GM12878 (cell line): ENCODE results near the gene TMED5. TPM values are rescaled to one million over a fixed set of nuclear protein-coding genes. Genes with fewer than 3 reads are reported as not detected.

Experiments used
- ATAC-seq: fragments of 200-7000 bp; cut with Tn5 transposase; 3 replicates; pipeline ENCODE4 v1.9.1; 2020; ENCODE audit warnings: mild to moderate bottlenecking, moderate library complexity
- BruUV-seq: library from RNA; stranded (reverse); fragments of 400-500 nt; replicated peaks from 2 replicates; lab custom pipeline; 2021; lab: Mats Ljungman, UMichigan
- CTCF ChIA-PET: fragments of 300-600 bp; sonication (Branson Sonifier 250); formaldehyde crosslinking; extraction: SDS; loops from one replicate; lab custom pipeline; 2021; ENCODE audit warnings: inconsistent platforms; lab: Yijun Ruan, JAX
- POLR2A ChIA-PET: fragments of 350-600 bp; formaldehyde crosslinking; extraction: SDS; loops from one replicate; lab custom pipeline; 2021; ENCODE audit warnings: inconsistent platforms; lab: Charles Lee
- RAD21 ChIA-PET: fragments of 300-600 bp; sonication (Branson Sonifier 250); formaldehyde crosslinking; loops from one replicate; lab custom pipeline; 2023; ENCODE audit warnings: antibody characterized with exemption; ENCODE audit not compliant: unreplicated experiment; lab: Charles Lee
- SMC1A ChIA-PET: fragments of 300-600 bp; sonication (Branson Sonifier 250); formaldehyde crosslinking; loops from one replicate; lab custom pipeline; 2023; ENCODE audit not compliant: unreplicated experiment, uncharacterized antibody; lab: Charles Lee
- DNase-seq: peaks from one replicate; pipeline ENCODE4 v3.0.0-alpha.2; 2011; ENCODE audit warnings: low read depth, low spot score
- FAIRE-seq: peaks from 3 replicates; lab custom pipeline; 2011; peaks lifted over from hg19 to GRCh38; lab: Jason Lieb, UNC
- H2AFZ ChIP-seq: 2 replicates; pipeline ENCODE4 v1.6.0; 2011; ENCODE audit warnings: low read depth, low read length, control low read depth; ENCODE audit not compliant: control insufficient read depth
- H3K27ac ChIP-seq: 2 replicates; pipeline ENCODE4 v1.5.1; 2011; ENCODE audit warnings: control low read depth; ENCODE audit not compliant: control insufficient read depth, insufficient read depth
- H3K27me3 ChIP-seq, 2 experiments: replicated peaks in 1 of 2; 2 replicates each; pipeline versions ENCODE4 v1.6.0 to v1.6.1; 2011; ENCODE audit warnings: low read length in 1 of 2; ENCODE audit not compliant: control insufficient read depth in 2 of 2, insufficient read depth in 2 of 2
- H3K36me3 ChIP-seq, 2 experiments: 2 replicates each; pipeline ENCODE4 v1.5.1; 2011; ENCODE audit warnings: low read length in 1 of 2; ENCODE audit not compliant: control insufficient read depth in 2 of 2, insufficient read depth in 2 of 2
- H3K4me1 ChIP-seq: 2 replicates; pipeline ENCODE4 v1.6.1; 2011; ENCODE audit warnings: mild to moderate bottlenecking, low read length, moderate library complexity, mixed read lengths; ENCODE audit not compliant: control insufficient read depth, insufficient read depth
- H3K4me2 ChIP-seq: 2 replicates; pipeline ENCODE4 v1.6.0; 2011; ENCODE audit warnings: control low read depth; ENCODE audit not compliant: control insufficient read depth, insufficient read depth
- H3K4me3 ChIP-seq: fragments of 200-600 bp; sonication (generic); 2 replicates; pipeline ENCODE4 v1.5.1; 2016
- H3K79me2 ChIP-seq: 2 replicates; pipeline ENCODE4 v1.6.0; 2011; ENCODE audit warnings: low read length; ENCODE audit not compliant: control insufficient read depth, insufficient read depth
- H3K9ac ChIP-seq: 2 replicates; pipeline ENCODE4 v1.8.0; 2011; ENCODE audit warnings: low read length, control low read depth, mixed read lengths; ENCODE audit not compliant: control insufficient read depth, insufficient read depth
- H3K9me3 ChIP-seq: replicated peaks from 3 replicates; pipeline ENCODE4 v1.5.1; 2011; ENCODE audit warnings: mild to moderate bottlenecking, low read length; ENCODE audit not compliant: control insufficient read depth, insufficient read depth
- H4K20me1 ChIP-seq: 2 replicates; pipeline ENCODE4 v1.6.0; 2011; ENCODE audit not compliant: control insufficient read depth, insufficient read depth
- CHD4 ChIP-seq: fragments of 200-600 bp; sonication (generic); IDR thresholded peaks from 2 replicates; pipeline ENCODE4 v1.6.1; 2016; ENCODE audit warnings: mild to moderate bottlenecking
- EP300 ChIP-seq, 2 experiments: fragments of 150-350 bp in 1 of 2; IDR thresholded peaks; 2 replicates each; pipeline ENCODE4 v1.6.1; 2011 to 2012; ENCODE audit warnings: low read depth in 2 of 2, low read length in 2 of 2, borderline replicate concordance in 1 of 2, improper control_type of control experiment in 1 of 2, inconsistent platforms in 1 of 2; ENCODE audit not compliant: control insufficient read depth in 1 of 2
- MTA3 ChIP-seq: IDR thresholded peaks from 2 replicates; pipeline ENCODE4 v1.6.1; 2012; ENCODE audit warnings: low read length, inconsistent platforms, borderline replicate concordance
- RAD21 ChIP-seq: IDR thresholded peaks from 2 replicates; pipeline ENCODE4 v1.6.1; 2011; ENCODE audit warnings: mild to moderate bottlenecking, low read depth, low read length, moderate library complexity; ENCODE audit not compliant: insufficient read depth
- SMAD1 ChIP-seq: fragments of 450-650 bp; IDR thresholded peaks from 2 replicates; pipeline ENCODE4 v1.6.1; 2018; ENCODE audit warnings: mild to moderate bottlenecking, low read depth; ENCODE audit not compliant: partially characterized antibody
- TCF3 ChIP-seq: IDR thresholded peaks from 2 replicates; pipeline ENCODE4 v1.6.1; 2012; ENCODE audit warnings: low read depth, mild to moderate bottlenecking, low read length, borderline replicate concordance; ENCODE audit not compliant: insufficient read depth
- ZNF24 ChIP-seq: fragments of 450-650 bp; IDR thresholded peaks from 2 replicates; pipeline ENCODE4 v1.6.1; 2017; ENCODE audit warnings: antibody characterized with exemption, mild to moderate bottlenecking
- WGBS: methylation state at CpG from one replicate; pipeline ENCODE4 v1.1.6; 2016; ENCODE audit warnings: low lambda C conversion rate; ENCODE audit not compliant: insufficient replicate concordance, insufficient coverage; ENCODE audit errors: missing lambda C conversion rate; 5-methylcytosine and 5-hydroxymethylcytosine counted together
- in situ Hi-C: fragments of 300-500 bp; cut with MboI; formaldehyde crosslinking; loops from 9 replicates; pipeline ENCODE4 v1.14.3; 2018; ENCODE audit warnings: mixed read lengths
- intact Hi-C: fragments of 100-400 bp; cut with micrococcal nuclease; formaldehyde crosslinking; loops from one replicate; pipeline ENCODE4 v1.14.2; 2022; ENCODE audit not compliant: unreplicated experiment
- polyA plus RNA-seq, 11 experiments: library from polyadenylated mRNA; depleted of rRNA in 4 of 11; unstranded in 6 of 11; stranded (reverse) in 5 of 11; fragments of >200 nt; fragmentation: Nextera tagmentation in 4 of 11; fragmentation: Illumina TruSeq in 1 of 11; extraction: Ambion mirVana in 4 of 11; extraction: Trizol in 1 of 11; gene quantifications; 1 replicate in 1 of 11; 2 replicates in 10 of 11; pipeline versions ENCODE4 v1.2.1 to v1.2.3, GENCODE V29; 2011 to 2016; ENCODE audit warnings: inconsistent platforms in 2 of 11, missing spikeins in 2 of 11, low read depth in 1 of 11
- total RNA-seq, 4 experiments: library from RNA; depleted of rRNA in 3 of 4; stranded (reverse); fragments of >200 nt in 3 of 4; fragmentation: Illumina TruSeq in 1 of 4; extraction: Trizol in 1 of 4; gene quantifications; 2 replicates each; pipeline versions ENCODE4 v1.2.1 to v1.2.3, GENCODE V29; 2013 to 2021
- TF ChIP-seq, protein P1 (sequence below): fragments of 450-650 bp; IDR thresholded peaks from 2 replicates; pipeline ENCODE4 v1.6.1; 2017; ENCODE audit warnings: borderline replicate concordance
- TF ChIP-seq, protein P2 (sequence below): IDR thresholded peaks from 2 replicates; pipeline ENCODE4 v1.6.1; 2011; ENCODE audit warnings: mild to moderate bottlenecking, low read depth, low read length, moderate library complexity; ENCODE audit not compliant: insufficient replicate concordance

TMED5 gene
- total and polyA plus RNA-seq, 10 of the 15 experiments (the other 5 are each of a cell fraction or from before 2014, with no cell fraction given), result 18.5 to 80.6 (median 54.0) TPM

DNA sequence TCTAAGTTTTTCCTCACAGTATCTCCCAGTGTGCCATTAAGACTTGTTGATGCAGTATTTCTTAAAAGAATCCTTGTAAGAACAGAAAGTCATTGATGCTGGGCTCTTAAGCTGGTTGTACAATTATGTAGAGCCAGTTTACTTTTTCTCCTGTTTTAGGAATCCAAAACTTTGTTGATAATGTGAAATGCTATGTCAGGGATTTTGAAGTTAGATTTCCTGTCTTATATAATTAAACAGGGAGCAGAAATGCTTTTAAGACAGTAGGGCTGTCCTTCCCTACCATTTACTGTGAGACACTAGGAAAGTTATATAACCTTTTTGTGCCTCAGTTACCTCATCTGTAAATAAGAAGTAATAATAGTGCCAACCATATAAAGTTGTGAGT lies 26.3 kb upstream of the TMED5 start:
- Histone ChIP-seq H3K27me3 (no peaks in the 10 kb centered on the region), H3K9me3 (no peaks in the 10 kb centered on the region), H3K9ac (no peak overlapping the region), H3K27ac (no peak overlapping the region)
- intact Hi-C loops (no loop called here), in situ Hi-C loops (no loop called here)
- no peak for TF ChIP-seq SMAD1
- no peak for TF ChIP-seq EP300 (IDR thresholded peaks at IDR 0.05; ENCODE audit: borderline replicate concordance in 1 of 2, control insufficient read depth in 1 of 2, low read depth in 2 of 2, low read length in 2 of 2)
- TF ChIP-seq, protein P1, sequence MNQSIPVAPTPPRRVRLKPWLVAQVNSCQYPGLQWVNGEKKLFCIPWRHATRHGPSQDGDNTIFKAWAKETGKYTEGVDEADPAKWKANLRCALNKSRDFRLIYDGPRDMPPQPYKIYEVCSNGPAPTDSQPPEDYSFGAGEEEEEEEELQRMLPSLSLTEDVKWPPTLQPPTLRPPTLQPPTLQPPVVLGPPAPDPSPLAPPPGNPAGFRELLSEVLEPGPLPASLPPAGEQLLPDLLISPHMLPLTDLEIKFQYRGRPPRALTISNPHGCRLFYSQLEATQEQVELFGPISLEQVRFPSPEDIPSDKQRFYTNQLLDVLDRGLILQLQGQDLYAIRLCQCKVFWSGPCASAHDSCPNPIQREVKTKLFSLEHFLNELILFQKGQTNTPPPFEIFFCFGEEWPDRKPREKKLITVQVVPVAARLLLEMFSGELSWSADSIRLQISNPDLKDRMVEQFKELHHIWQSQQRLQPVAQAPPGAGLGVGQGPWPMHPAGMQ, result no peak
- no peak for TF ChIP-seq MTA3
- TF ChIP-seq, all 136 proteins: peak for 0
- DNase-seq (no peak), ATAC-seq (no peak), FAIRE-seq (no peak)
- Histone ChIP-seq H3K4me2 (no peak overlapping the region), H3K4me1 (no peaks in the 10 kb centered on the region), H3K4me3 (no peak overlapping the region), H3K79me2 (no peaks in the 10 kb centered on the region), H4K20me1 (no peaks in the 10 kb centered on the region), H2AFZ (no peak overlapping the region), H3K36me3 (no peaks in the 10 kb centered on the region; a peak in 2 of 4 replicates)
- POLR2A ChIA-PET, result no interaction called here
- no TSS peak for BruUV-seq
- SMC1A ChIA-PET, result interaction anchor here (0.6 kb wide), 1 partner anchor 20 kb away, joined by 3 read pairs; no protein-coding TSS in a partner anchor
- CTCF ChIA-PET, result interaction anchor here (1.4 kb wide), 1 partner anchor 113 kb away, joined by 5 read pairs; no protein-coding TSS in a partner anchor
- RAD21 ChIA-PET, result interaction anchor here (0.9 kb wide), 1 partner anchor 12 kb away, joined by 3 read pairs; no protein-coding TSS in a partner anchor

DNA sequence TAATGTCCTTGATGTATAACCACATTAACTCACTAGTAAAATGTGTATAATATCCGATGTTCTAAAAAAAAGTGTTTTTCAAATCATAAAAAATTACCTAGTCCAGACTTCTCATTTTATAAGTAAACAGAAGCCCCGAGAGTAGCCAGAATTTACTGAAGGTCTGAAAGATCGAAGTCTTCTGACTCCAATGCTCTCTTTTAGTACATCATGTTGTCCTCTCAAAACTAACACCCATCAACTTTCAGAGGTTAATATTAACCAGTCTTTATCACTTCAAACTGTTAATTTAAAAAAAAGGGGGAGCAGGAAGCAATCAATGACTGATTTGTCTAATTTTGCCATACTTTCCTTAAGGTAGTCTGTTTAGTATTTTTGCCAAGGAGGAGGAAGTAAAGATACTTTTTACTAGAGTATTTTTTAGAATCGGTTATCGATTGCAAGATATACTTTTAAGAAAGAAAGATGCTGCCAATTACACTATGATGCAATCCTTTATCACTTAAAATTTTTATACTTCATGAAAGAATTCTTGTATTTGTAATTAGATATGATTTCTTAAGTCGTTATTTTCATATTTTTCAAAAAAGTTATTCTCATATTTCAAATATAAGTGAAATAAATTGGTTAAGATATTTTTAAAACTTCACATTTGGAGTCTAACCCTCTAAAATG lies 25.8 kb upstream of the TMED5 start:
- BruUV-seq, result no TSS peak
- TF ChIP-seq, protein P2, sequence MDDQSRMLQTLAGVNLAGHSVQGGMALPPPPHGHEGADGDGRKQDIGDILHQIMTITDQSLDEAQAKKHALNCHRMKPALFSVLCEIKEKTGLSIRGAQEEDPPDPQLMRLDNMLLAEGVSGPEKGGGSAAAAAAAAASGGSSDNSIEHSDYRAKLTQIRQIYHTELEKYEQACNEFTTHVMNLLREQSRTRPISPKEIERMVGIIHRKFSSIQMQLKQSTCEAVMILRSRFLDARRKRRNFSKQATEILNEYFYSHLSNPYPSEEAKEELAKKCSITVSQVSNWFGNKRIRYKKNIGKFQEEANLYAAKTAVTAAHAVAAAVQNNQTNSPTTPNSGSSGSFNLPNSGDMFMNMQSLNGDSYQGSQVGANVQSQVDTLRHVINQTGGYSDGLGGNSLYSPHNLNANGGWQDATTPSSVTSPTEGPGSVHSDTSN, result no peak
- TF ChIP-seq RAD21, result no peak
- no peak for TF ChIP-seq ZNF24
- no peak for TF ChIP-seq TCF3
- TF ChIP-seq CHD4, result no peak
- TF ChIP-seq, all 136 proteins: peak for 0
- no peaks in the 10 kb centered on the region for H4K20me1 ChIP-seq
- intact Hi-C loops (no loop called here), in situ Hi-C loops (no loop called here)
- ATAC-seq (no peak), FAIRE-seq (no peak), DNase-seq (no peak)
- H3K27ac ChIP-seq, result no peak overlapping the region
- no peak overlapping the region for H3K4me2 ChIP-seq
- ChIA-PET CTCF (no interaction called here), RAD21 (no interaction called here), POLR2A (no interaction called here), SMC1A (interaction anchor here (0.9 kb wide), 2 partner anchors 12 to 37 kb away, joined by 3 to 4 read pairs; no protein-coding TSS in a partner anchor)
- no peaks in the 10 kb centered on the region for H3K4me1 ChIP-seq
- WGBS, result 99% methylated on average over 6 of the region's 6 CpGs
- H3K9me3 ChIP-seq, result no peaks in the 10 kb centered on the region
- no peaks in the 10 kb centered on the region for H3K27me3 ChIP-seq
- H3K79me2 ChIP-seq, result no peaks in the 10 kb centered on the region
- H3K36me3 ChIP-seq, result no peaks in the 10 kb centered on the region; a peak in 2 of 4 replicates
- H2AFZ ChIP-seq, result no peak overlapping the region
- no peak overlapping the region for H3K9ac ChIP-seq
- no peak overlapping the region for H3K4me3 ChIP-seq
